ENCODE data around the gene GALNTL6.

The GALNTL6 gene

GRCh38 chr4:171983935-171984805, 171.0 kb downstream of the GALNTL6 start:
- no peak overlapping the region for H3K4me3 ChIP-seq (ENCODE audit: extremely low read depth, insufficient read depth, low read length, poor library complexity, severe bottlenecking)
- H3K27ac ChIP-seq (ENCODE audit: low read depth, low read length, severe bottlenecking), result peak overlapping the region; percentile 62
- no peaks in the 10 kb centered on the region for H3K36me3 ChIP-seq (ENCODE audit: control insufficient read depth, insufficient read depth, low read length)
- no peaks in the 10 kb centered on the region for H3K9me3 ChIP-seq (ENCODE audit: control insufficient read depth, low read length)
- H3K4me1 ChIP-seq (ENCODE audit: control insufficient read depth, insufficient read depth, low read length, poor library complexity, severe bottlenecking), result peaks cover 17% of the 10 kb centered on the region
- 58 to 80% methylated on average over 2 to 4 of the region's 5 CpGs for WGBS, 2 experiments (ENCODE audit: insufficient coverage in 2 of 2)

- H3K4me3 ChIP-seq (ENCODE audit: extremely low read depth, insufficient read depth, low read length, poor library complexity, severe bottlenecking), result no peak overlapping the region
- H3K36me3 ChIP-seq (ENCODE audit: control insufficient read depth, insufficient read depth, low read length), result no peaks in the 10 kb centered on the region
- H3K27ac ChIP-seq (ENCODE audit: low read depth, low read length, severe bottlenecking), result no peak overlapping the region
- peaks cover 17% of the 10 kb centered on the region for H3K4me1 ChIP-seq (ENCODE audit: control insufficient read depth, insufficient read depth, low read length, poor library complexity, severe bottlenecking)
- no CpG with 5 or more reads among the region's 2 CpGs for WGBS, 2 experiments (ENCODE audit: insufficient coverage in 2 of 2)
- no peaks in the 10 kb centered on the region for H3K9me3 ChIP-seq (ENCODE audit: control insufficient read depth, low read length)
Measured at GRCh38 chr4:171985129-171985528, 171.9 kb downstream of the GALNTL6 start.

- Histone ChIP-seq H3K4me1 (ENCODE audit: control insufficient read depth, insufficient read depth, low read length, poor library complexity, severe bottlenecking) (no peaks in the 10 kb centered on the region), H3K27ac (ENCODE audit: low read depth, low read length, severe bottlenecking) (no peak overlapping the region), H3K36me3 (ENCODE audit: control insufficient read depth, insufficient read depth, low read length) (no peaks in the 10 kb centered on the region), H3K9me3 (ENCODE audit: control insufficient read depth, low read length) (no peaks in the 10 kb centered on the region), H3K4me3 (ENCODE audit: extremely low read depth, insufficient read depth, low read length, poor library complexity, severe bottlenecking) (no peak overlapping the region)
- WGBS, 2 experiments (ENCODE audit: insufficient coverage in 2 of 2), result 20 to 60% methylated on average over 1 of the region's 1 CpG
Measured at GRCh38 chr4:171993247-171993646, 180.0 kb downstream of the GALNTL6 start.

- Histone ChIP-seq H3K27ac (ENCODE audit: low read depth, low read length, severe bottlenecking) (no peak overlapping the region), H3K9me3 (ENCODE audit: control insufficient read depth, low read length) (no peaks in the 10 kb centered on the region), H3K36me3 (ENCODE audit: control insufficient read depth, insufficient read depth, low read length) (no peaks in the 10 kb centered on the region), H3K4me3 (ENCODE audit: extremely low read depth, insufficient read depth, low read length, poor library complexity, severe bottlenecking) (no peak overlapping the region), H3K4me1 (ENCODE audit: control insufficient read depth, insufficient read depth, low read length, poor library complexity, severe bottlenecking) (no peaks in the 10 kb centered on the region)
Measured at GRCh38 chr4:172007889-172008288, 194.7 kb downstream of the GALNTL6 start.

- Histone ChIP-seq H3K9me3 (ENCODE audit: control insufficient read depth, low read length) (no peaks in the 10 kb centered on the region), H3K4me3 (ENCODE audit: extremely low read depth, insufficient read depth, low read length, poor library complexity, severe bottlenecking) (no peak overlapping the region), H3K4me1 (ENCODE audit: control insufficient read depth, insufficient read depth, low read length, poor library complexity, severe bottlenecking) (no peaks in the 10 kb centered on the region), H3K27ac (ENCODE audit: low read depth, low read length, severe bottlenecking) (no peak overlapping the region), H3K36me3 (ENCODE audit: control insufficient read depth, insufficient read depth, low read length) (no peaks in the 10 kb centered on the region)
- WGBS, 2 experiments (ENCODE audit: insufficient coverage in 2 of 2), result 100% methylated on average over 1 of the region's 3 CpGs; no CpG with 5 or more reads in 1 of the 2 experiments
Measured at GRCh38 chr4:172009446-172010230, 196.4 kb downstream of the GALNTL6 start.

- Histone ChIP-seq H3K36me3 (ENCODE audit: control insufficient read depth, insufficient read depth, low read length) (no peaks in the 10 kb centered on the region), H3K4me3 (ENCODE audit: extremely low read depth, insufficient read depth, low read length, poor library complexity, severe bottlenecking) (no peak overlapping the region), H3K4me1 (ENCODE audit: control insufficient read depth, insufficient read depth, low read length, poor library complexity, severe bottlenecking) (no peaks in the 10 kb centered on the region), H3K9me3 (ENCODE audit: control insufficient read depth, low read length) (no peaks in the 10 kb centered on the region), H3K27ac (ENCODE audit: low read depth, low read length, severe bottlenecking) (peak overlapping the region; percentile 19)
- 80% methylated on average over 1 of the region's 1 CpG; no CpG with 5 or more reads in 1 of the 2 experiments for WGBS, 2 experiments (ENCODE audit: insufficient coverage in 2 of 2)
Measured at GRCh38 chr4:172011196-172011595, 198.0 kb downstream of the GALNTL6 start.

- Histone ChIP-seq H3K27ac (ENCODE audit: low read depth, low read length, severe bottlenecking) (no peak overlapping the region), H3K36me3 (ENCODE audit: control insufficient read depth, insufficient read depth, low read length) (no peaks in the 10 kb centered on the region)
- WGBS, 2 experiments (ENCODE audit: insufficient coverage in 2 of 2), result 83 to 88% methylated on average over 1 of the region's 1 CpG
Measured at GRCh38 chr4:172018358-172018757, 205.2 kb downstream of the GALNTL6 start.

GRCh38 chr4:172035562-172035961, 222.4 kb downstream of the GALNTL6 start:
- WGBS, 2 experiments (ENCODE audit: insufficient coverage in 2 of 2), result 80% methylated on average over 1 of the region's 2 CpGs; no CpG with 5 or more reads in 1 of the 2 experiments

More at GRCh38 chr4:172018358-172018757, 205.2 kb downstream of the GALNTL6 start:
- no peaks in the 10 kb centered on the region for H3K9me3 ChIP-seq (ENCODE audit: control insufficient read depth, low read length)
- no peak overlapping the region for H3K4me3 ChIP-seq (ENCODE audit: extremely low read depth, insufficient read depth, low read length, poor library complexity, severe bottlenecking)
- H3K4me1 ChIP-seq (ENCODE audit: control insufficient read depth, insufficient read depth, low read length, poor library complexity, severe bottlenecking), result no peaks in the 10 kb centered on the region

GRCh38 chr4:172040766-172041165, 227.6 kb downstream of the GALNTL6 start:
- Histone ChIP-seq H3K9me3 (ENCODE audit: control insufficient read depth, low read length) (no peaks in the 10 kb centered on the region), H3K4me3 (ENCODE audit: extremely low read depth, insufficient read depth, low read length, poor library complexity, severe bottlenecking) (no peak overlapping the region), H3K4me1 (ENCODE audit: control insufficient read depth, insufficient read depth, low read length, poor library complexity, severe bottlenecking) (no peaks in the 10 kb centered on the region), H3K27ac (ENCODE audit: low read depth, low read length, severe bottlenecking) (no peak overlapping the region), H3K36me3 (ENCODE audit: control insufficient read depth, insufficient read depth, low read length) (no peaks in the 10 kb centered on the region)

More at GRCh38 chr4:172035562-172035961, 222.4 kb downstream of the GALNTL6 start:
- no peaks in the 10 kb centered on the region for H3K4me1 ChIP-seq (ENCODE audit: control insufficient read depth, insufficient read depth, low read length, poor library complexity, severe bottlenecking)
- H3K36me3 ChIP-seq (ENCODE audit: control insufficient read depth, insufficient read depth, low read length), result no peaks in the 10 kb centered on the region
- H3K27ac ChIP-seq (ENCODE audit: low read depth, low read length, severe bottlenecking), result no peak overlapping the region
- H3K4me3 ChIP-seq (ENCODE audit: extremely low read depth, insufficient read depth, low read length, poor library complexity, severe bottlenecking), result no peak overlapping the region
- no peaks in the 10 kb centered on the region for H3K9me3 ChIP-seq (ENCODE audit: control insufficient read depth, low read length)

- no peaks in the 10 kb centered on the region for H3K4me1 ChIP-seq (ENCODE audit: control insufficient read depth, insufficient read depth, low read length, poor library complexity, severe bottlenecking)
- H3K4me3 ChIP-seq (ENCODE audit: extremely low read depth, insufficient read depth, low read length, poor library complexity, severe bottlenecking), result no peak overlapping the region
- 80 to 86% methylated on average over 2 of the region's 3 CpGs for WGBS, 2 experiments (ENCODE audit: insufficient coverage in 2 of 2)
- H3K36me3 ChIP-seq (ENCODE audit: control insufficient read depth, insufficient read depth, low read length), result no peaks in the 10 kb centered on the region
- H3K9me3 ChIP-seq (ENCODE audit: control insufficient read depth, low read length), result no peaks in the 10 kb centered on the region
- no peak overlapping the region for H3K27ac ChIP-seq (ENCODE audit: low read depth, low read length, severe bottlenecking)
Measured at GRCh38 chr4:172042714-172043114, 229.5 kb downstream of the GALNTL6 start.

GRCh38 chr4:172045981-172046380, 232.8 kb downstream of the GALNTL6 start:
- H3K36me3 ChIP-seq (ENCODE audit: control insufficient read depth, insufficient read depth, low read length), result no peaks in the 10 kb centered on the region
- no CpG with 5 or more reads among the region's 2 CpGs for WGBS, 2 experiments (ENCODE audit: insufficient coverage in 2 of 2)
- no peaks in the 10 kb centered on the region for H3K4me1 ChIP-seq (ENCODE audit: control insufficient read depth, insufficient read depth, low read length, poor library complexity, severe bottlenecking)

More at GRCh38 chr4:172045981-172046380, 232.8 kb downstream of the GALNTL6 start:
- H3K27ac ChIP-seq (ENCODE audit: low read depth, low read length, severe bottlenecking), result no peak overlapping the region
- H3K9me3 ChIP-seq (ENCODE audit: control insufficient read depth, low read length), result no peaks in the 10 kb centered on the region
- H3K4me3 ChIP-seq (ENCODE audit: extremely low read depth, insufficient read depth, low read length, poor library complexity, severe bottlenecking), result no peak overlapping the region
